ENCODE data around the gene KLHL3.

- TF ChIP-seq CTCF (IDR thresholded peaks at IDR 0.05; ENCODE audit: extremely low read depth in 1 of 2, insufficient read depth in 1 of 2, low read depth in 1 of 2, low read length in 2 of 2), result no peak
- no peak for TF ChIP-seq POLR2A (IDR thresholded peaks at IDR 0.05; ENCODE audit: low read depth, low read length)
- no peak for TF ChIP-seq EZH2 (IDR thresholded peaks at IDR 0.05; ENCODE audit: borderline replicate concordance, low read depth, low read length, severe bottlenecking)
Observed at GRCh38 chr5:137575847-137576246, 160.0 kb downstream of the KLHL3 start.

Measured in endothelial cell of umbilical vein (primary cell).